ENCODE results near the gene FHOD1.

DNA sequence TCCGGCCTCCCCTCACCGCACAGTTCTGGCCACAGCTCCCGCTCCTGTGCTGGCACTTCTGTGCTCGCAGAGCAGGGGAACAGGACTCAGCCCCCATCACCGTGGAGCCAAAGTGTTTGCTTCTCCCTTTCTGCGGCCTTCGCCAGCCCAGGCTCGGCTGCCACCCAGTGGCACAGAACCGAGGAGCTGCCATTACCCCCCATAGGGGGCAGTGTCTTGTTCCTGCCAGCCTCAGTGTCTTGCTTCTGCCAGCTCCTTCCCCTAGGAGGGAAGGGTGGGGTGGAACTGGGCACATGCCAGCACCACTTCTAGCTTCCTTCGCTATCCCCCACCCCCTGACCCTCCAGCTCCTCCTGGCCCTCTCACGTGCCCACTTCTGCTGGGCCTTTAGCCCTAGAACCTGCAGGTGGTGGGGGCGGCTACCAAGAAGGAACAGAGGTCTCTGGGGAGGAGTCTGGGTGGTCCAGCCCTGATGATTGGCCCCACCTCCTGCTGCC is 49.0 kb downstream of the FHOD1 start:
- TF ChIP-seq, protein P1, sequence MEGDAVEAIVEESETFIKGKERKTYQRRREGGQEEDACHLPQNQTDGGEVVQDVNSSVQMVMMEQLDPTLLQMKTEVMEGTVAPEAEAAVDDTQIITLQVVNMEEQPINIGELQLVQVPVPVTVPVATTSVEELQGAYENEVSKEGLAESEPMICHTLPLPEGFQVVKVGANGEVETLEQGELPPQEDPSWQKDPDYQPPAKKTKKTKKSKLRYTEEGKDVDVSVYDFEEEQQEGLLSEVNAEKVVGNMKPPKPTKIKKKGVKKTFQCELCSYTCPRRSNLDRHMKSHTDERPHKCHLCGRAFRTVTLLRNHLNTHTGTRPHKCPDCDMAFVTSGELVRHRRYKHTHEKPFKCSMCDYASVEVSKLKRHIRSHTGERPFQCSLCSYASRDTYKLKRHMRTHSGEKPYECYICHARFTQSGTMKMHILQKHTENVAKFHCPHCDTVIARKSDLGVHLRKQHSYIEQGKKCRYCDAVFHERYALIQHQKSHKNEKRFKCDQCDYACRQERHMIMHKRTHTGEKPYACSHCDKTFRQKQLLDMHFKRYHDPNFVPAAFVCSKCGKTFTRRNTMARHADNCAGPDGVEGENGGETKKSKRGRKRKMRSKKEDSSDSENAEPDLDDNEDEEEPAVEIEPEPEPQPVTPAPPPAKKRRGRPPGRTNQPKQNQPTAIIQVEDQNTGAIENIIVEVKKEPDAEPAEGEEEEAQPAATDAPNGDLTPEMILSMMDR (conservative IDR thresholded peaks at IDR 0.05; ENCODE audit: low read depth, low read length): peak; percentile 83
- no peak for TF ChIP-seq EZH2 (IDR thresholded peaks at IDR 0.05; ENCODE audit: borderline replicate concordance, low read depth, low read length, poor library complexity, severe bottlenecking)
